K562 (cell line): ENCODE results near the gene BSCL2. TPM values are rescaled to one million over a fixed set of nuclear protein-coding genes. Genes with fewer than 3 reads are reported as not detected.

Experiments used
- ARNT ChIP-seq, 2 experiments: fragments of 450-650 bp; IDR thresholded peaks; 2 replicates each; pipeline ENCODE4 v1.6.1; 2016; ENCODE audit warnings: mild to moderate bottlenecking in 1 of 2
- CREM ChIP-seq: IDR thresholded peaks from 2 replicates; pipeline ENCODE4 v1.6.1; 2014; ENCODE audit warnings: antibody characterized with exemption, low read depth
- EGR1 ChIP-seq: fragments of 450-650 bp; conservative IDR thresholded peaks from 2 replicates; pipeline ENCODE4 v1.6.1; 2017; ENCODE audit warnings: mild to moderate bottlenecking
- EP400 ChIP-seq: fragments of 450-650 bp; IDR thresholded peaks from 2 replicates; pipeline ENCODE4 v1.6.1; 2017; ENCODE audit warnings: antibody characterized with exemption, mild to moderate bottlenecking, moderate library complexity
- ETV1 ChIP-seq: fragments of 450-650 bp; conservative IDR thresholded peaks from 2 replicates; pipeline ENCODE4 v1.6.1; 2016; ENCODE audit warnings: missing genetic modification characterization, control low read depth, low read depth, missing compliant biosample characterization
- GMEB1 ChIP-seq: fragments of 250-450 bp; sonication (Bioruptor Pico); IDR thresholded peaks from 2 replicates; pipeline ENCODE4 v1.4.0; 2020; ENCODE audit warnings: mild to moderate bottlenecking
- JUND ChIP-seq, 2 experiments: IDR thresholded peaks; 2 replicates in 1 of 2; 3 replicates in 1 of 2; pipeline ENCODE4 v1.6.1; 2011; ENCODE audit warnings: borderline replicate concordance in 2 of 2, low read depth in 2 of 2, low read length in 2 of 2, improper control_type of control experiment in 1 of 2, missing biosample characterization in 1 of 2, missing genetic modification characterization in 1 of 2, missing genetic modification reagents in 1 of 2
- PHF8 ChIP-seq: fragments of 200-600 bp; sonication (generic); IDR thresholded peaks from 2 replicates; pipeline ENCODE4 v1.6.1; 2012; ENCODE audit warnings: mixed run types, mild to moderate bottlenecking, inconsistent platforms, low read length, moderate library complexity, borderline replicate concordance
- RCOR1 ChIP-seq, 2 experiments: IDR thresholded peaks; 2 replicates each; pipeline ENCODE4 v1.6.1; 2012; ENCODE audit warnings: low read depth in 2 of 2, low read length in 2 of 2, borderline replicate concordance in 1 of 2, improper control_type of control experiment in 1 of 2
- SPI1 ChIP-seq: IDR thresholded peaks from 2 replicates; pipeline ENCODE4 v1.6.1; 2011; ENCODE audit warnings: low read depth, low read length, control low read depth, borderline replicate concordance
- TOE1 ChIP-seq, 2 experiments: fragments of 450-650 bp in 1 of 2; sonication (generic) in 1 of 2; formaldehyde crosslinking in 1 of 2; IDR thresholded peaks; 2 replicates each; pipeline versions ENCODE4 v1.7.1 to v1.8.0; 2016 to 2022; ENCODE audit warnings: borderline replicate concordance in 2 of 2, mild to moderate bottlenecking in 2 of 2, antibody characterized with exemption in 1 of 2, inconsistent platforms in 1 of 2, low read depth in 1 of 2, missing genetic modification reagents in 1 of 2, moderate library complexity in 1 of 2
- ZBTB34 ChIP-seq: fragments of 250-450 bp; sonication (Bioruptor Pico); IDR thresholded peaks from 2 replicates; pipeline ENCODE4 v1.8.0; 2021; ENCODE audit warnings: mild to moderate bottlenecking, moderate library complexity
- ZEB2 ChIP-seq: fragments of 450-650 bp; IDR thresholded peaks from 2 replicates; pipeline ENCODE4 v1.6.1; 2016
- ZNF561 ChIP-seq: fragments of 450-650 bp; formaldehyde crosslinking; conservative IDR thresholded peaks from 2 replicates; pipeline ENCODE4 v1.4.0; 2020; ENCODE audit warnings: mild to moderate bottlenecking, moderate library complexity
- polyA plus RNA-seq, 8 experiments: library from polyadenylated mRNA; depleted of rRNA in 4 of 8; stranded (reverse) in 5 of 8; unstranded in 3 of 8; fragments of >200 nt; fragmentation: Nextera tagmentation in 2 of 8; fragmentation: Illumina TruSeq in 1 of 8; extraction: Ambion mirVana in 2 of 8; extraction: Trizol in 1 of 8; gene quantifications; 2 replicates each; pipeline versions ENCODE4 v1.2.1 to v1.2.3, GENCODE V29; 2011 to 2014; ENCODE audit warnings: inconsistent platforms in 1 of 8, missing spikeins in 1 of 8
- total RNA-seq, 7 experiments: library from RNA; depleted of rRNA in 6 of 7; stranded (reverse); fragments of >200 nt in 6 of 7; fragmentation: Illumina TruSeq in 2 of 7; extraction: Trizol in 2 of 7; gene quantifications; 2 replicates each; pipeline versions ENCODE4 v1.2.1 to v1.2.3, GENCODE V29; 2011 to 2021; ENCODE audit warnings: low replicate concordance in 1 of 7
- TF ChIP-seq, protein P1 (sequence below): sonication (generic); formaldehyde crosslinking; IDR thresholded peaks from 2 replicates; pipeline ENCODE4 v1.8.0; 2023; ENCODE audit warnings: mild to moderate bottlenecking, missing genetic modification reagents
- TF ChIP-seq, protein P2 (sequence below): sonication (generic); formaldehyde crosslinking; IDR thresholded peaks from 2 replicates; pipeline ENCODE4 v1.8.1; 2023; ENCODE audit warnings: mild to moderate bottlenecking, missing genetic modification reagents, moderate library complexity

The BSCL2 gene
- total and polyA plus RNA-seq, 9 of the 15 experiments (the other 6 are each of a cell fraction or from before 2014, with no cell fraction given), result 18.9 to 51.7 (median 35.2) TPM

DNA sequence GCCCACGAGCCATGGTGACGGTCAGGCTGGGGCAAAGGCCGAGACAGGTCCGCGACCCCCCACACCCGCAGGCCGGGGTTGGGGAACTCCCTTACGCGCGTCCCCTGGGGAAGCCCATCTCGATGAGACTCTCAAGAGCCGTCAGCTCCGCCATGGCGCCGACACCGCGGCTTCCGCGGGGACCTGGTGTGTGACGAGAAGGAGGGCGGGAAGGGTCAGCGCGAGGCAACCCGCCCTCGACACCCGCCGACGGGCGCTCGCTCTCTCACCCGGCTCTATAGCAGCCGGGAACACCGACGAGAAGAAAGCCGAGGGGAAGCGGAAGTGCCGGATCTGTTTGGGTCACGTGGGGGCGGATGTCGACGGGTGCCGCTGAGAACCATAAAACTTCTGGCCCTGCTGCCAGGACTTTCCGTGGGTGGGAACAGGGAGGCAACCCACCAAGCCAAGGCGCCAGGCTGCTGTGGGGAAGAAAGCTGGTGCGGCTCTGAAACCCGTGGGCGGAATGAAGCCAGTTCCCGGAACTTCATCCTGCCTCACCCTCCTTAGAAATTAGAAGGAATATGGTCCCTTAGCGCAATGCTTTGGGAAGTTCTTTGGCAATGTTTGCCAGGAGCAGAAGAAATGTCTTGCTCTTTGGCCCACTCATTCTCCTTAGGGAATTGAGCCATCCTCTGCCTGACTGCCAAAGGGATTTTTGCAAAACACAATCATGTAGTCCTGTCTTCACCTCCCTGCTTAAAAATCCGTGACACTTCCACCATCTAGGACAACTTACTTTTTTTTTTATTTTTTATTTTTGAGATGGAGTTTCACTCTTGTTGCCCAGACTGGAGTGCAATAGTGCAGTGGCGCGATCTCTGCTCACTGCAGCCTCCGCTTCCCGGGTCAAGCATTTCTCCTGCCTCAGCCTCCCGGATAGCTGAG, 28.2 kb downstream of the BSCL2 start, which contains the start of gene UBXN1 (continued):
- peak; percentile 80 for TF ChIP-seq PHF8
- peak; percentile 84 for TF ChIP-seq EP400
- TF ChIP-seq, protein P1, sequence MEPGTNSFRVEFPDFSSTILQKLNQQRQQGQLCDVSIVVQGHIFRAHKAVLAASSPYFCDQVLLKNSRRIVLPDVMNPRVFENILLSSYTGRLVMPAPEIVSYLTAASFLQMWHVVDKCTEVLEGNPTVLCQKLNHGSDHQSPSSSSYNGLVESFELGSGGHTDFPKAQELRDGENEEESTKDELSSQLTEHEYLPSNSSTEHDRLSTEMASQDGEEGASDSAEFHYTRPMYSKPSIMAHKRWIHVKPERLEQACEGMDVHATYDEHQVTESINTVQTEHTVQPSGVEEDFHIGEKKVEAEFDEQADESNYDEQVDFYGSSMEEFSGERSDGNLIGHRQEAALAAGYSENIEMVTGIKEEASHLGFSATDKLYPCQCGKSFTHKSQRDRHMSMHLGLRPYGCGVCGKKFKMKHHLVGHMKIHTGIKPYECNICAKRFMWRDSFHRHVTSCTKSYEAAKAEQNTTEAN (CRISPR knock-in tag), result no peak
- 0 out of 4 replicates have a peak, but pooled peaks of 1 of the 2 experiments have one; percentile 6 for TF ChIP-seq RCOR1 (IDR thresholded peaks at IDR 0.05; ENCODE audit: borderline replicate concordance in 1 of 2, low read depth in 2 of 2, low read length in 2 of 2)
- TF ChIP-seq ZNF561, result no peak
- peak; percentile 92 for TF ChIP-seq ETV1 (tag)
- TF ChIP-seq ARNT (IDR thresholded peaks at IDR 0.05), result no peak
- TF ChIP-seq EGR1, result peak; percentile 96
- TF ChIP-seq JUND (IDR thresholded peaks at IDR 0.05; ENCODE audit: borderline replicate concordance, low read depth, low read length), result 0 out of 2 replicates have a peak, but pooled peaks have one; percentile 30
- no peak; the same call in 2 of the 3 replicates for TF ChIP-seq JUND (tag; IDR thresholded peaks at IDR 0.05; ENCODE audit: borderline replicate concordance, low read depth, low read length)
- TF ChIP-seq TOE1 (IDR thresholded peaks at IDR 0.05; ENCODE audit: borderline replicate concordance), result peak; percentile 97
- TF ChIP-seq TOE1 (CRISPR knock-in tag; IDR thresholded peaks at IDR 0.05; ENCODE audit: borderline replicate concordance, low read depth), result no peak
- no peak for TF ChIP-seq GMEB1 (CRISPR knock-in tag)
- peak; percentile 97 for TF ChIP-seq SPI1
- TF ChIP-seq ZBTB34 (CRISPR knock-in tag), result no peak
- TF ChIP-seq CREM, result peak; percentile 73
- TF ChIP-seq, protein P2, sequence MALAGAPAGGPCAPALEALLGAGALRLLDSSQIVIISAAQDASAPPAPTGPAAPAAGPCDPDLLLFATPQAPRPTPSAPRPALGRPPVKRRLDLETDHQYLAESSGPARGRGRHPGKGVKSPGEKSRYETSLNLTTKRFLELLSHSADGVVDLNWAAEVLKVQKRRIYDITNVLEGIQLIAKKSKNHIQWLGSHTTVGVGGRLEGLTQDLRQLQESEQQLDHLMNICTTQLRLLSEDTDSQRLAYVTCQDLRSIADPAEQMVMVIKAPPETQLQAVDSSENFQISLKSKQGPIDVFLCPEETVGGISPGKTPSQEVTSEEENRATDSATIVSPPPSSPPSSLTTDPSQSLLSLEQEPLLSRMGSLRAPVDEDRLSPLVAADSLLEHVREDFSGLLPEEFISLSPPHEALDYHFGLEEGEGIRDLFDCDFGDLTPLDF (CRISPR knock-in tag), result no peak; the same call in 1 of the 2 replicates
- no peak for TF ChIP-seq ZEB2
